ENCODE results near the gene KCNMA1. TPM values are rescaled to one million over a fixed set of nuclear protein-coding genes. Genes with fewer than 3 reads are reported as not detected.

The KCNMA1 gene
- total RNA-seq, 3 donors from 2014 or later = 0.10 to 0.60 (median 0.18) TPM

- no peaks in the 10 kb centered on the region for H3K9me3 Mint-ChIP-seq
- DNase-seq (no peak), ATAC-seq (no peak)
- no peaks in the 10 kb centered on the region for H3K4me1 Mint-ChIP-seq (ENCODE audit: low read depth)
- H3K27me3 Mint-ChIP-seq (ENCODE audit: low read depth) = no peaks in the 10 kb centered on the region
- no peaks in the 10 kb centered on the region for H3K36me3 Mint-ChIP-seq (ENCODE audit: insufficient read depth)
- H3K4me3 Mint-ChIP-seq = no peak overlapping the region
Observed at GRCh38 chr10:77085344-77085743, 552.3 kb downstream of the KCNMA1 start.

- Mint-ChIP-seq H3K4me1 (ENCODE audit: low read depth) (no peaks in the 10 kb centered on the region), H3K36me3 (ENCODE audit: insufficient read depth) (no peaks in the 10 kb centered on the region), H3K9me3 (no peaks in the 10 kb centered on the region), H3K4me3 (no peak overlapping the region), H3K27me3 (ENCODE audit: low read depth) (no peaks in the 10 kb centered on the region)
- DNase-seq (no peak), ATAC-seq (no peak)
Observed at GRCh38 chr10:77084431-77085144, 553.0 kb downstream of the KCNMA1 start.

- Mint-ChIP-seq H3K9me3 (no peaks in the 10 kb centered on the region), H3K4me3 (no peak overlapping the region), H3K36me3 (ENCODE audit: insufficient read depth) (no peaks in the 10 kb centered on the region), H3K4me1 (ENCODE audit: low read depth) (no peaks in the 10 kb centered on the region), H3K27me3 (ENCODE audit: low read depth) (no peaks in the 10 kb centered on the region)
- ATAC-seq (no peak), DNase-seq (no peak)
Observed at GRCh38 chr10:77082601-77083252, 554.9 kb downstream of the KCNMA1 start.

- ATAC-seq (no peak), DNase-seq (no peak)
- no peaks in the 10 kb centered on the region for H3K4me1 Mint-ChIP-seq (ENCODE audit: low read depth)
- H3K36me3 Mint-ChIP-seq (ENCODE audit: insufficient read depth) = no peaks in the 10 kb centered on the region
- H3K27me3 Mint-ChIP-seq (ENCODE audit: low read depth) = no peaks in the 10 kb centered on the region
- H3K4me3 Mint-ChIP-seq = no peak overlapping the region
- H3K9me3 Mint-ChIP-seq = no peaks in the 10 kb centered on the region
Observed at GRCh38 chr10:77081481-77081891, 556.1 kb downstream of the KCNMA1 start.

DNA sequence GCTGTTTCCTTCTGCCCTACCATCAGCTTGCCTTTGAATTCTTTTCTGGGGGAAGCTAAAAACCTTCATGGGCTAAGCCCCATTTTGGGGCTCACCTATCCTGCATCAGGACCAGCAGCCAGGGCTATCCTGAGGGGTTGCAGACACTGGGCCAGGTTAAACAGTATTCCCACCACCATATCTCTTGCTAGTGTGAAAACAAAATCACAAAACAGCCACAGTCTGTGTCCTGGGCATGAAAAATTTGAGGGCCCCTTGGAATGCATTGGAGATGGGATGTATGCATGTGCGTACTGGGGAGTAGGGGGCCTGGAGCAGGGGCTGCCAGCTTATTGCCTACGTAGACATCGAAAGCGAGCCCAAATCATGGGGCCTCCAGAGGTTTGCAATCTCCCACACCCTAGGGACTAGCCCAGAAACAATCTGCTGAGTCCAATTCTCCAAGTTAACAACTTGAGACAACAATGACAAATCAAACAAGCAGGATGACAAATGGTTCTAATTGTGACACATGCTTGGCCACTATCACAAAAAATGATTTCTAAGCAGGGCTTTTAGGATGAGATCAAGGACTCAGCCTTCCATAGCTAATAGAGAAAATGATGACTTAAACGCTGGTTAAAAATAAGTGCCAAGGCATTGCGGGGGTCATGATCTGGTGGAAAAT lies 557.1 kb downstream of the KCNMA1 start:
- ATAC-seq (no peak), DNase-seq (no peak)
- Mint-ChIP-seq H3K27me3 (ENCODE audit: low read depth) (no peaks in the 10 kb centered on the region), H3K36me3 (ENCODE audit: insufficient read depth) (no peaks in the 10 kb centered on the region), H3K4me3 (no peak overlapping the region), H3K9me3 (no peaks in the 10 kb centered on the region), H3K4me1 (ENCODE audit: low read depth) (no peaks in the 10 kb centered on the region)

DNA sequence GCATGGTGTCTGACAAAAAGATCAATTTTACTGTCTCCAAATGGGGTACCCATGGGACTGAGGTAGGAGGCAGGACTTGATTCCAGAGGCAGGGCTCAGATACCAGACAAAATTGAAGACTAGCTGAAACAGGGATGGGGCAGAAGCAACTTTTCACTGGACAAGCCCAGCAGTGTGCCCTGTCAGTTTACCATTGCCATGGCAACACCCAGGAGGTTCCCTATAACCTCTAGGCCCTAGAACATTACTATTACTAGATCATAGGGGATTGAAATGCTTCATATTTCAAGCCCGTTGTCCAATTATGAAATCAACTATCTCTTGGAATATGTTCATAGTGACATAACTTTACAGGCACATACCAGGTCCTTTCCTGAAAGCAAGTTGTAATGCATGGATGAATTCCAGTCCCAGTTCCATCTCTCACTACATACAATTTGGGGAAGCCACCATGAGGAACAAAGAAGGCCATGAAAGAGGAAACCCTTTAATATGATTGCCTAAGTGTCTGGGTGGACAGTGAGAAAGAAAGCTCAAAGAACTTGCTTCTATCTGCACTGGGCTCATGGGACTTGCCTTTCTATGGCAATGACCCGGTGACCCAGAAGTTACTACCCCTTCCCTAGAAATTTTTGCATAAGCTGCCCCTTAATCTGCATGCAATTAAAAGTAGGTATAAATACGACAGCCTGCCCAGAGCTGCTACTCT lies 557.9 kb downstream of the KCNMA1 start:
- Mint-ChIP-seq H3K36me3 (ENCODE audit: insufficient read depth) (no peaks in the 10 kb centered on the region), H3K27me3 (ENCODE audit: low read depth) (no peaks in the 10 kb centered on the region), H3K4me1 (ENCODE audit: low read depth) (no peaks in the 10 kb centered on the region), H3K9me3 (no peaks in the 10 kb centered on the region), H3K4me3 (no peak overlapping the region)
- DNase-seq (no peak), ATAC-seq (no peak)

DNA sequence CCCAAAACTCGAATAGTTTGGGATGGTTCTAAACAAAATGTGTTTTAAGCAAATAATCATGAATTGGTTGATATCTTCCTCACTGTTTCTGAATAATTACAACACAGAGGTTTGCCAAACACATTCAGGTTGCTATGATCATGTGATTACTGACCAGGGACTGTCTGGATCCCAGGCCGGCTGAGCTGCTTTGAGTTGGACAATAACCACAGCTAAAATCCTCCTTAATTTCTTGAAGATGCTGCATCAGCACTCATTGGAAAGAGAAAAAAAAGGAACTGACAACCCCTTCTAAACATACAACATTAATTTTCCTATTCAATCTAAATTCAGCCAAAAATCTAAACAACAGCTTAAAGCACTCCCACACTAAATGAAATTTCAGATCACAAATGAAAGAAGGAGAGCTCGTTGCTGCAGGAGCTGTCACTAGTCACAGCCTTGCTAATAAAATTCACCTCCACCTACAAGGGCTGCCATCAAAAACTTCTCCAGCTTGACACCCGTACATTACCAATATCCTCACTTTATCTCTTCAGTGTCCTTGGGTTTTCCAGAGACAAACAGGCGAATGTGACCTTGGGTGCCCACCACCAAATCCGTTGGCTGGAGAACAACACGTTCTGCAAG lies 560.2 kb downstream of the KCNMA1 start:
- Mint-ChIP-seq H3K4me3 (no peak overlapping the region), H3K27me3 (ENCODE audit: low read depth) (no peaks in the 10 kb centered on the region), H3K9me3 (no peaks in the 10 kb centered on the region), H3K36me3 (ENCODE audit: insufficient read depth) (no peaks in the 10 kb centered on the region), H3K4me1 (ENCODE audit: low read depth) (no peaks in the 10 kb centered on the region)
- DNase-seq = no peak
- ATAC-seq = no peak

GRCh38 chr10:77075926-77076325 lies 561.7 kb downstream of the KCNMA1 start:
- Mint-ChIP-seq H3K4me3 (no peak overlapping the region), H3K9me3 (no peaks in the 10 kb centered on the region), H3K36me3 (ENCODE audit: insufficient read depth) (no peaks in the 10 kb centered on the region), H3K27me3 (ENCODE audit: low read depth) (no peaks in the 10 kb centered on the region), H3K4me1 (ENCODE audit: low read depth) (no peaks in the 10 kb centered on the region)
- ATAC-seq (no peak), DNase-seq (no peak)

DNA sequence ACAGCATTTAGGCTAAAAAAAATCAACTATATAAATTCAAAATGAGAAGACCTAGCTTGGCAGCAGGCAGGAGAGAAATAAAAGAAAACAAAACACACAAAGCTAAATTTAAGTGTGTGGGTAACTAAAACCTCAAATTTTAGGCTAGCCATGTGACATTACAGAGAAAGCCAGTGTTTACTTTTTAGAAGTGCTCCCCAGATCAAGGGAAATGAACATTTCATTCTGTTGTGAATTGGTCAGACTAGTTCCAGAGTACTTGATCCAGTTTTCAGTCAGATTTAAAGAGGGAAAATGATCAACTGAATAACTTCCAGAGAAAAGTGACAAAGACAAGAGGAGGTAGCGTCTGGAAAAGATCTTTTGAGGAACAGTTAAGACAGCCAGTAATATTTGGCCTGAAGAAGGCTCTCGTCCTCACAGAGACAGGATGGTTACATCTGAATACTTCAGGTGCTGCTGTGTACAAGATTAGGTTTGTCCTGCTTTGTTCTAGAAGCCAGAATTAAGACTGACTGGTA lies 563.4 kb downstream of the KCNMA1 start:
- DNase-seq (no peak), ATAC-seq (no peak)
- Mint-ChIP-seq H3K27me3 (ENCODE audit: low read depth) (no peaks in the 10 kb centered on the region), H3K9me3 (no peaks in the 10 kb centered on the region), H3K36me3 (ENCODE audit: insufficient read depth) (no peaks in the 10 kb centered on the region), H3K4me1 (ENCODE audit: low read depth) (no peaks in the 10 kb centered on the region), H3K4me3 (no peak overlapping the region)

DNA sequence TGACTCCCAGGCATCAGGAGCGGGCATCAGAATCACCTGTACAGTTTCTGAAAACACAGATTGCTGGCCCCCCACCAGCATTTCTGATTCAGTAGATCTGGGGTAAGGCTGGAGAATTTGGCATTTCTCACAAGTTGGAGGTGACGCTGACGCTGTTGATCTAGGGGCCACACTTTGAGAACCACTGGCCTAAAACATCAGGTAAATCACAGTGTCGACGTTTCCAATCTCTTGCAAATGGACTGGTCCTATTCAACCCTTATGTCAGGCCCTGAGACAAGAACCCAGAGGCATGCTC lies 564.0 kb downstream of the KCNMA1 start:
- Mint-ChIP-seq H3K4me1 (ENCODE audit: low read depth) (no peaks in the 10 kb centered on the region), H3K4me3 (no peak overlapping the region), H3K36me3 (ENCODE audit: insufficient read depth) (no peaks in the 10 kb centered on the region), H3K9me3 (no peaks in the 10 kb centered on the region), H3K27me3 (ENCODE audit: low read depth) (no peaks in the 10 kb centered on the region)
- DNase-seq (no peak), ATAC-seq (no peak)

DNA sequence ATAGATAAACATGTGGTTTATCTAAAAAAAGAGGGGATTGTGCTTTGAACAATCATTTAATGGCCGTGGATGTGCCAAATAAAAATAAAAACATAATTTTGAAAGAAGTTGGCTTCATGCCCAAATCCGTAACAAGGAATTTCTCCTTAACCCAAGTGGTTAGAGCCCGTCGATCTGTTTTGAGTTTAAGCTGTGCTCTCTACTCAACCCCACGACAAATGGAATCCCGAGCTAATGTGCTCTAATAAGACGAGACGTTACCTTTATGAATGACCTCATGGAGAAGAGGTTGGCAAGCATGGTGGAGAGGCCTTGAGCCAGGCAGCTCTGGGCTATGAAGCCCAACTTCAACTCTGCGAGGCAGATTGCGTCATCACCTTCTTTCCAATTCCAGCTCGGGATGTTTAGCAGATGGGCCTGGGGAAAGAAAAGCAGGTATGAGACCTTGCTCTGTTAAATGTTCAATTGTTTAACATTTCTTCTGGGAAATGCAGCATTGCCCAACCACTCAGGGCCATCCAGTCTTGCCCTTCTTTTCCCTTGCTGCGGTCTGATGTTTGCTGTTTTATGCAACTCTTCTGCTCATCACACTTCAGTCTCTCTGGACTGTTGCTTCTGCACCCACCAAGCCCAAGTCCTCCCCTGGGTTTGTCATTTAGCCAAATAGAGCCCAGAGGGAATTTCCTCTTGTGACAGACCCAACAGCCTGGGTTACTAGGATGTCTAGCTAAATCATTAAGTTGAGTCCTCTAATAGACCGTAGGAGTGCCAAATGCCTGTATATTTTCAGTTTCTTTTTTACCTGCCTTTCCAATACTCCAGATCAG lies 564.6 kb downstream of the KCNMA1 start:
- Mint-ChIP-seq H3K9me3 (no peaks in the 10 kb centered on the region), H3K27me3 (ENCODE audit: low read depth) (no peaks in the 10 kb centered on the region), H3K36me3 (ENCODE audit: insufficient read depth) (no peaks in the 10 kb centered on the region)

DNA sequence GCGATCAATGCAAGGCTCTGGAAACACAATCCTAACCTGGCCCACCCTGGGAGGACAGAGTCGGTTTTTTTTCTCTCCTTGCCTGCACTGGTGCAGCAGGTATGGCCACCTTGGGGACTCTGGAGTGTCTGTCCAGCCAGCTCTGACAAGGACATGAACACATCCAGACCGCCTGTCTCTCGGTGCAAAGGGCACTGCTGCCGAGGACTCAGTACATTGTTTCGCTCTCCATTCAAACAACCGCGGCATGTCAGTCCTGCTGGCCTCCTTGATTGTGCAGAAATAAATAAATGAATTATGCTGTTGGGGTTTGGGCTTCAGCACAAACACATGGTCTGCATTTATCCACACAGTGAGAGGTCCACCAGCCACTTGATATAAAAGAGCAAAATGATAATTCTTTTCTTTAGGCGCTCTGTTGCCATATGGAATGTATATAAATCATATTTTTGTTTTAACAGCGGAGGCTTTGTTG lies 565.2 kb downstream of the KCNMA1 start:
- no peaks in the 10 kb centered on the region for H3K36me3 Mint-ChIP-seq (ENCODE audit: insufficient read depth)
- H3K4me3 Mint-ChIP-seq = no peak overlapping the region
- DNase-seq = no peak
- no peak for ATAC-seq
- H3K9me3 Mint-ChIP-seq = no peaks in the 10 kb centered on the region
- H3K4me1 Mint-ChIP-seq (ENCODE audit: low read depth) = no peaks in the 10 kb centered on the region
- no peaks in the 10 kb centered on the region for H3K27me3 Mint-ChIP-seq (ENCODE audit: low read depth)

More for the DNA sequence above, 564.6 kb downstream of the KCNMA1 start:
- H3K4me3 Mint-ChIP-seq = no peak overlapping the region
- DNase-seq = no peak
- no peaks in the 10 kb centered on the region for H3K4me1 Mint-ChIP-seq (ENCODE audit: low read depth)
- no peak for ATAC-seq

DNA sequence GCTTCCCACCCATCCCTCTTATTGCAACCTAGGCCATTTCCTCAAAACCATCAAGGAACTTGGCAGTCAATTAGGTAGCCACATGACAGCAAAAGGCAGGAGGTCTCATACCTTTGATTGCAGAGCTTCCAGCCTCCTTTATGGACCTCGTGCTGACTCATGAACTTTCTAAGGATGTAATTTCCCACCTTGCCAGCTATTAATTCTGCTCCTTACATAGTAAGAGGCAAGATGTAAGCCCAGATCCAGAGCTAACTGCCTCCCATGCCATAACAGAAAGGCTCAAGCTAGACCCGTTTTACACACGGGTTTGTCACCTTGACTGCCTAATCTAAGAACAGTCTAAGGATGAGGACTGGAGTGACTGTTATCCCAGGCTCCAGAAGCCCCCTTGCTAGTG lies 565.7 kb downstream of the KCNMA1 start:
- Mint-ChIP-seq H3K36me3 (ENCODE audit: insufficient read depth) (no peaks in the 10 kb centered on the region), H3K9me3 (no peaks in the 10 kb centered on the region), H3K4me3 (no peak overlapping the region), H3K27me3 (ENCODE audit: low read depth) (no peaks in the 10 kb centered on the region), H3K4me1 (ENCODE audit: low read depth) (no peaks in the 10 kb centered on the region)
- ATAC-seq = no peak
- DNase-seq = no peak
